HepG2 (cell line): ENCODE data around the gene MGLL. TPM values are rescaled to one million over a fixed set of nuclear protein-coding genes. Genes with fewer than 3 reads are reported as not detected.

Experiments
- ATAC-seq: fragments of 200-7000 bp; cut with Tn5 transposase; 3 replicates; pipeline ENCODE4 v1.9.1; 2020; ENCODE audit warnings: mild to moderate bottlenecking, moderate library complexity
- BruUV-seq: library from RNA; stranded (reverse); fragments of 400-500 nt; replicated peaks from 2 replicates; lab custom pipeline; 2021; lab: Mats Ljungman, UMichigan
- CTCF ChIA-PET: fragments of 300-600 bp; formaldehyde crosslinking; extraction: SDS; loops from one replicate; lab custom pipeline; 2021; ENCODE audit warnings: low total read pairs, inconsistent platforms, low intra/inter-chr PET ratio; lab: Yijun Ruan, JAX
- POLR2A ChIA-PET: fragments of 350-600 bp; sonication (Branson Sonifier 250); formaldehyde crosslinking; loops from one replicate; lab custom pipeline; 2020; ENCODE audit warnings: antibody characterized with exemption, inconsistent platforms; lab: Yijun Ruan, JAX
- DNase-seq: peaks from one replicate; pipeline ENCODE4 v3.0.0-alpha.2; 2015; ENCODE audit warnings: low spot score
- FAIRE-seq: peaks from 3 replicates; lab custom pipeline; 2011; peaks lifted over from hg19 to GRCh38; lab: Jason Lieb, UNC
- H2AFZ ChIP-seq: one replicate; pipeline ENCODE4 v1.6.1; 2011; ENCODE audit warnings: low read length, inconsistent platforms
- H3K27ac ChIP-seq: fragments of 300-600 bp; 3 replicates; pipeline ENCODE4 v1.8.0; 2011; ENCODE audit warnings: mixed run types, mild to moderate bottlenecking, mixed read lengths, low read length, inconsistent platforms; ENCODE audit not compliant: insufficient read depth; ENCODE audit errors: extremely low read length
- H3K27me3 ChIP-seq, 2 experiments: fragments of 200-600 bp in 1 of 2; 2 replicates in 1 of 2; 3 replicates in 1 of 2; pipeline versions ENCODE4 v1.6.0 to v1.8.0; 2011; ENCODE audit warnings: low read length in 2 of 2, mild to moderate bottlenecking in 2 of 2, moderate library complexity in 2 of 2, inconsistent platforms in 1 of 2; ENCODE audit not compliant: insufficient read depth in 2 of 2, control insufficient read depth in 1 of 2
- H3K36me3 ChIP-seq, 2 experiments: fragments of 200-600 bp in 1 of 2; replicated peaks in 1 of 2; 2 replicates in 1 of 2; 3 replicates in 1 of 2; pipeline versions ENCODE4 v1.5.1 to v1.8.0; 2011; ENCODE audit warnings: low read length in 2 of 2, inconsistent platforms in 1 of 2; ENCODE audit not compliant: insufficient read depth in 2 of 2, control insufficient read depth in 1 of 2
- H3K4me1 ChIP-seq: 2 replicates; pipeline ENCODE4 v1.5.1; 2012; ENCODE audit warnings: low read length, inconsistent platforms; ENCODE audit not compliant: insufficient read depth
- H3K4me2 ChIP-seq: 2 replicates; pipeline ENCODE4 v1.6.0; 2011; ENCODE audit warnings: low read depth, low read length, inconsistent platforms
- H3K4me3 ChIP-seq, 3 experiments: fragments of 200-600 bp in 1 of 3; sonication (generic), shearing (Covaris generic) in 1 of 3; replicated peaks in 1 of 3; 2 replicates each; pipeline ENCODE4 v1.5.1; 2011 to 2016; ENCODE audit warnings: low read length in 3 of 3, inconsistent platforms in 2 of 3, low read depth in 2 of 3, mild to moderate bottlenecking in 2 of 3, control low read depth in 1 of 3, mixed read lengths in 1 of 3; ENCODE audit not compliant: insufficient read depth in 1 of 3
- H3K79me2 ChIP-seq: one replicate; pipeline ENCODE4 v1.6.1; 2011; ENCODE audit warnings: low read length, inconsistent platforms; ENCODE audit not compliant: insufficient read depth
- H3K9ac ChIP-seq: 2 replicates; pipeline ENCODE4 v1.6.0; 2011; ENCODE audit warnings: mild to moderate bottlenecking, low read depth, low read length, inconsistent platforms; ENCODE audit not compliant: insufficient read depth
- H3K9me3 ChIP-seq: 2 replicates; pipeline ENCODE4 v1.5.1; 2012; ENCODE audit warnings: mild to moderate bottlenecking, low read length
- H4K20me1 ChIP-seq: 2 replicates; pipeline ENCODE4 v1.6.0; 2011; ENCODE audit warnings: inconsistent platforms, mild to moderate bottlenecking, low read length, moderate library complexity; ENCODE audit not compliant: insufficient read depth
- NKX3-1 ChIP-seq: sonication (generic); formaldehyde crosslinking; IDR thresholded peaks from 2 replicates; pipeline ENCODE4 v1.5.0; 2020; ENCODE audit warnings: missing genetic modification reagents
- PAF1 ChIP-seq: IDR thresholded peaks from 2 replicates; pipeline ENCODE4 v1.6.1; 2016; ENCODE audit warnings: missing genetic modification reagents, missing compliant biosample characterization
- SAP130 ChIP-seq: IDR thresholded peaks from 2 replicates; pipeline ENCODE4 v1.6.1; 2016; ENCODE audit warnings: low read depth
- WGBS: methylation state at CpG from one replicate; pipeline ENCODE4 v1.1.6; 2017; ENCODE audit warnings: low lambda C conversion rate; 5-methylcytosine and 5-hydroxymethylcytosine counted together
- in situ Hi-C: cut with HindIII; loops from 2 replicates; pipeline ENCODE4 v1.10.0; 2017; ENCODE audit warnings: low pct_unique_long_range_greater_than_20kb; ENCODE audit not compliant: extremely low pct_ligation_motif_present
- intact Hi-C: fragments of 100-400 bp; cut with micrococcal nuclease; formaldehyde crosslinking; loops from one replicate; pipeline ENCODE4 v1.10.0; 2022; ENCODE audit not compliant: unreplicated experiment
- polyA plus RNA-seq, 8 experiments: library from polyadenylated mRNA; depleted of rRNA in 3 of 8; stranded (reverse) in 7 of 8; unstranded in 1 of 8; fragments of >200 nt; fragmentation: Illumina TruSeq in 4 of 8; extraction: Trizol in 4 of 8; gene quantifications; 2 replicates each; pipeline versions ENCODE4 v1.2.1 to v1.2.3, GENCODE V29; 2011 to 2016; ENCODE audit warnings: low read depth in 4 of 8, missing spikeins in 1 of 8, mixed read lengths in 1 of 8; ENCODE audit not compliant: insufficient read depth in 1 of 8
- total RNA-seq, 5 experiments: library from RNA; depleted of rRNA; stranded (reverse); fragments of >200 nt; fragmentation: Illumina TruSeq; extraction: Trizol; gene quantifications; 2 replicates each; pipeline ENCODE4 v1.2.3, GENCODE V29; 2016; ENCODE audit warnings: low read depth in 1 of 5
- TF ChIP-seq, protein P1 (sequence below): sonication (generic); formaldehyde crosslinking; IDR thresholded peaks from 2 replicates; pipeline ENCODE4 v1.4.0; 2020; ENCODE audit warnings: low read depth, missing genetic modification reagents
- TF ChIP-seq, protein P2 (sequence below): sonication (generic); formaldehyde crosslinking; IDR thresholded peaks from 2 replicates; pipeline ENCODE4 v1.4.0; 2020; ENCODE audit warnings: missing genetic modification reagents

Gene MGLL
- total and polyA plus RNA-seq, 2 of the 13 experiments (the other 11 are each of a cell fraction or from before 2014, with no cell fraction given): not detected

DNA sequence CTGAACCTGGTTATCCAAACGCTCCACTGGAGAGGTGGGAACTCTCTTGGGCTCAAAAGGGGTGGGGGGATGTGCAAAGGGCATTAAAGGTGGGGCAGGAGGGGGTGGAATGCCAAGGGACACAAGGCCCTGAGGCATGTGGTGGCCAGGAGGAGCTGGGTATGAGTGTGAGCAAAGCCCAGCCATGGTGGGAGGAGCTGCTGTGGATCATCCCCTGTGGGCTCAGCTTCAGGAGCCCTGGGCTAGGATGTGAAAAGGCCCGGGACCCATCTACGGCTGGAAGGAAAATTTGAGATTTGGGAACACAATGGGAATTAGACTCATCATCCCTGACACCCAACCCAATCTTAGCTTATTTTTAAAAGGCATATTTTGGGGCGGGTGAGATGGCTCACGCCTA, 33.3 kb downstream of the MGLL start:
- CTCF ChIA-PET: no interaction called here
- no peak overlapping the region for H3K4me2 ChIP-seq
- WGBS: 28% methylated on average over 5 of the region's 5 CpGs

More for the DNA sequence above, 33.3 kb downstream of the MGLL start:
- DNase-seq (no peak), ATAC-seq (no peak), FAIRE-seq (no peak)
- POLR2A ChIA-PET: no interaction called here
- intact Hi-C loops: no loop called here
- Histone ChIP-seq H3K27ac (no peak overlapping the region), H2AFZ (no peak overlapping the region), H3K27me3 (peaks cover 5 to 37% of the 10 kb centered on the region in 2 experiments; a peak in 4 of 5 replicates), H3K4me1 (no peaks in the 10 kb centered on the region), H4K20me1 (no peaks in the 10 kb centered on the region), H3K9ac (no peak overlapping the region), H3K79me2 (no peaks in the 10 kb centered on the region), H3K4me3 (no peak overlapping the region), H3K9me3 (no peaks in the 10 kb centered on the region), H3K36me3 (no peaks in the 10 kb centered on the region)
- BruUV-seq: no TSS peak
- TF ChIP-seq, protein P1, sequence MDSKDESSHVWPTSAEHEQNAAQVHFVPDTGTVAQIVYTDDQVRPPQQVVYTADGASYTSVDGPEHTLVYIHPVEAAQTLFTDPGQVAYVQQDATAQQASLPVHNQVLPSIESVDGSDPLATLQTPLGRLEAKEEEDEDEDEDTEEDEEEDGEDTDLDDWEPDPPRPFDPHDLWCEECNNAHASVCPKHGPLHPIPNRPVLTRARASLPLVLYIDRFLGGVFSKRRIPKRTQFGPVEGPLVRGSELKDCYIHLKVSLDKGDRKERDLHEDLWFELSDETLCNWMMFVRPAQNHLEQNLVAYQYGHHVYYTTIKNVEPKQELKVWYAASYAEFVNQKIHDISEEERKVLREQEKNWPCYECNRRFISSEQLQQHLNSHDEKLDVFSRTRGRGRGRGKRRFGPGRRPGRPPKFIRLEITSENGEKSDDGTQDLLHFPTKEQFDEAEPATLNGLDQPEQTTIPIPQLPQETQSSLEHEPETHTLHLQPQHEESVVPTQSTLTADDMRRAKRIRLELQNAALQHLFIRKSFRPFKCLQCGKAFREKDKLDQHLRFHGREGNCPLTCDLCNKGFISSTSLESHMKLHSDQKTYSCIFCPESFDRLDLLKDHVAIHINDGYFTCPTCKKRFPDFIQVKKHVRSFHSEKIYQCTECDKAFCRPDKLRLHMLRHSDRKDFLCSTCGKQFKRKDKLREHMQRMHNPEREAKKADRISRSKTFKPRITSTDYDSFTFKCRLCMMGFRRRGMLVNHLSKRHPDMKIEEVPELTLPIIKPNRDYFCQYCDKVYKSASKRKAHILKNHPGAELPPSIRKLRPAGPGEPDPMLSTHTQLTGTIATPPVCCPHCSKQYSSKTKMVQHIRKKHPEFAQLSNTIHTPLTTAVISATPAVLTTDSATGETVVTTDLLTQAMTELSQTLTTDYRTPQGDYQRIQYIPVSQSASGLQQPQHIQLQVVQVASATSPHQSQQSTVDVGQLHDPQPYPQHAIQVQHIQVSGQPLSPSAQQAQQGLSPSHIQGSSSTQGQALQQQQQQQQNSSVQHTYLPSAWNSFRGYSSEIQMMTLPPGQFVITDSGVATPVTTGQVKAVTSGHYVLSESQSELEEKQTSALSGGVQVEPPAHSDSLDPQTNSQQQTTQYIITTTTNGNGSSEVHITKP (CRISPR knock-in tag): no peak
- TF ChIP-seq NKX3-1: no peak
- no peak for TF ChIP-seq PAF1 (CRISPR knock-in tag)
- TF ChIP-seq, protein P2, sequence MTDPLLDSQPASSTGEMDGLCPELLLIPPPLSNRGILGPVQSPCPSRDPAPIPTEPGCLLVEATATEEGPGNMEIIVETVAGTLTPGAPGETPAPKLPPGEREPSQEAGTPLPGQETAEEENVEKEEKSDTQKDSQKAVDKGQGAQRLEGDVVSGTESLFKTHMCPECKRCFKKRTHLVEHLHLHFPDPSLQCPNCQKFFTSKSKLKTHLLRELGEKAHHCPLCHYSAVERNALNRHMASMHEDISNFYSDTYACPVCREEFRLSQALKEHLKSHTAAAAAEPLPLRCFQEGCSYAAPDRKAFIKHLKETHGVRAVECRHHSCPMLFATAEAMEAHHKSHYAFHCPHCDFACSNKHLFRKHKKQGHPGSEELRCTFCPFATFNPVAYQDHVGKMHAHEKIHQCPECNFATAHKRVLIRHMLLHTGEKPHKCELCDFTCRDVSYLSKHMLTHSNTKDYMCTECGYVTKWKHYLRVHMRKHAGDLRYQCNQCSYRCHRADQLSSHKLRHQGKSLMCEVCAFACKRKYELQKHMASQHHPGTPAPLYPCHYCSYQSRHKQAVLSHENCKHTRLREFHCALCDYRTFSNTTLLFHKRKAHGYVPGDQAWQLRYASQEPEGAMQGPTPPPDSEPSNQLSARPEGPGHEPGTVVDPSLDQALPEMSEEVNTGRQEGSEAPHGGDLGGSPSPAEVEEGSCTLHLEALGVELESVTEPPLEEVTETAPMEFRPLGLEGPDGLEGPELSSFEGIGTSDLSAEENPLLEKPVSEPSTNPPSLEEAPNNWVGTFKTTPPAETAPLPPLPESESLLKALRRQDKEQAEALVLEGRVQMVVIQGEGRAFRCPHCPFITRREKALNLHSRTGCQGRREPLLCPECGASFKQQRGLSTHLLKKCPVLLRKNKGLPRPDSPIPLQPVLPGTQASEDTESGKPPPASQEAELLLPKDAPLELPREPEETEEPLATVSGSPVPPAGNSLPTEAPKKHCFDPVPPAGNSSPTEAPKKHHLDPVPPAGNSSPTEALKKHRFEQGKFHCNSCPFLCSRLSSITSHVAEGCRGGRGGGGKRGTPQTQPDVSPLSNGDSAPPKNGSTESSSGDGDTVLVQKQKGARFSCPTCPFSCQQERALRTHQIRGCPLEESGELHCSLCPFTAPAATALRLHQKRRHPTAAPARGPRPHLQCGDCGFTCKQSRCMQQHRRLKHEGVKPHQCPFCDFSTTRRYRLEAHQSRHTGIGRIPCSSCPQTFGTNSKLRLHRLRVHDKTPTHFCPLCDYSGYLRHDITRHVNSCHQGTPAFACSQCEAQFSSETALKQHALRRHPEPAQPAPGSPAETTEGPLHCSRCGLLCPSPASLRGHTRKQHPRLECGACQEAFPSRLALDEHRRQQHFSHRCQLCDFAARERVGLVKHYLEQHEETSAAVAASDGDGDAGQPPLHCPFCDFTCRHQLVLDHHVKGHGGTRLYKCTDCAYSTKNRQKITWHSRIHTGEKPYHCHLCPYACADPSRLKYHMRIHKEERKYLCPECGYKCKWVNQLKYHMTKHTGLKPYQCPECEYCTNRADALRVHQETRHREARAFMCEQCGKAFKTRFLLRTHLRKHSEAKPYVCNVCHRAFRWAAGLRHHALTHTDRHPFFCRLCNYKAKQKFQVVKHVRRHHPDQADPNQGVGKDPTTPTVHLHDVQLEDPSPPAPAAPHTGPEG (CRISPR knock-in tag): no peak
- no peak for TF ChIP-seq SAP130
- in situ Hi-C loops: no loop called here
